ENCODE data around the gene PALD1. TPM values are rescaled to one million over a fixed set of nuclear protein-coding genes. Genes with fewer than 3 reads are reported as not detected.

Gene PALD1
- total RNA-seq, 1 experiment from 2014 or later = 0.38 TPM

- no TSS peak for BruUV-seq (replicated peaks)
- intact Hi-C loops (cut with micrococcal nuclease; ENCODE audit: unreplicated experiment) = no loop called here
- no peak overlapping the region for H3K27ac Mint-ChIP-seq (ENCODE audit: unreplicated experiment)
- peaks cover 72% of the 10 kb centered on the region for H3K27me3 Mint-ChIP-seq (ENCODE audit: unreplicated experiment)
- TF ChIP-seq CTCF (IDR thresholded peaks at IDR 0.05; ENCODE audit: unreplicated experiment) = no peak
- CTCF ChIA-PET = no interaction called here
- no peaks in the 10 kb centered on the region for H3K9me3 Mint-ChIP-seq (ENCODE audit: low read depth, unreplicated experiment)
- no peaks in the 10 kb centered on the region for H3K4me1 Mint-ChIP-seq (ENCODE audit: low read depth, unreplicated experiment)
- no peaks in the 10 kb centered on the region for H3K36me3 Mint-ChIP-seq (ENCODE audit: insufficient read depth, unreplicated experiment)
- DNase-seq = no peak
- H3K4me3 Mint-ChIP-seq (ENCODE audit: low read depth, unreplicated experiment) = no peak overlapping the region
Observed at GRCh38 chr10:70465832-70466231, 12.7 kb upstream of the PALD1 start.

GRCh38 chr10:70466951-70467350, 11.6 kb upstream of the PALD1 start:
- intact Hi-C loops (cut with micrococcal nuclease; ENCODE audit: unreplicated experiment) = no loop called here
- CTCF ChIA-PET = no interaction called here
- DNase-seq = no peak
- TF ChIP-seq CTCF (IDR thresholded peaks at IDR 0.05; ENCODE audit: unreplicated experiment) = no peak
- Mint-ChIP-seq H3K36me3 (ENCODE audit: insufficient read depth, unreplicated experiment) (no peaks in the 10 kb centered on the region), H3K27me3 (ENCODE audit: unreplicated experiment) (peaks cover 74% of the 10 kb centered on the region), H3K27ac (ENCODE audit: unreplicated experiment) (no peak overlapping the region), H3K4me1 (ENCODE audit: low read depth, unreplicated experiment) (no peaks in the 10 kb centered on the region), H3K4me3 (ENCODE audit: low read depth, unreplicated experiment) (no peak overlapping the region), H3K9me3 (ENCODE audit: low read depth, unreplicated experiment) (no peaks in the 10 kb centered on the region)
- BruUV-seq (replicated peaks) = no TSS peak

- H3K9me3 Mint-ChIP-seq (ENCODE audit: low read depth, unreplicated experiment) = no peaks in the 10 kb centered on the region
- no peak overlapping the region for H3K4me3 Mint-ChIP-seq (ENCODE audit: low read depth, unreplicated experiment)
- H3K36me3 Mint-ChIP-seq (ENCODE audit: insufficient read depth, unreplicated experiment) = peaks cover 7% of the 10 kb centered on the region
- BruUV-seq (replicated peaks) = no TSS peak
- no peak for TF ChIP-seq CTCF (IDR thresholded peaks at IDR 0.05; ENCODE audit: unreplicated experiment)
- DNase-seq = no peak
- CTCF ChIA-PET = no interaction called here
- H3K27ac Mint-ChIP-seq (ENCODE audit: unreplicated experiment) = no peak overlapping the region
- peaks cover 96% of the 10 kb centered on the region for H3K27me3 Mint-ChIP-seq (ENCODE audit: unreplicated experiment)
- H3K4me1 Mint-ChIP-seq (ENCODE audit: low read depth, unreplicated experiment) = peaks cover 20% of the 10 kb centered on the region
- intact Hi-C loops (cut with micrococcal nuclease; ENCODE audit: unreplicated experiment) = no loop called here
Observed at GRCh38 chr10:70472799-70473454, 5.6 kb upstream of the PALD1 start.

GRCh38 chr10:70474780-70475179, 3.8 kb upstream of the PALD1 start:
- intact Hi-C loops (cut with micrococcal nuclease; ENCODE audit: unreplicated experiment) = no loop called here
- DNase-seq = no peak
- H3K4me3 Mint-ChIP-seq (ENCODE audit: low read depth, unreplicated experiment) = no peak overlapping the region
- H3K27ac Mint-ChIP-seq (ENCODE audit: unreplicated experiment) = no peak overlapping the region
- peaks cover 86% of the 10 kb centered on the region for H3K27me3 Mint-ChIP-seq (ENCODE audit: unreplicated experiment)
- CTCF ChIA-PET = no interaction called here
- no peak for TF ChIP-seq CTCF (IDR thresholded peaks at IDR 0.05; ENCODE audit: unreplicated experiment)
- no TSS peak for BruUV-seq (replicated peaks)
- no peaks in the 10 kb centered on the region for H3K9me3 Mint-ChIP-seq (ENCODE audit: low read depth, unreplicated experiment)
- peaks cover 12% of the 10 kb centered on the region for H3K36me3 Mint-ChIP-seq (ENCODE audit: insufficient read depth, unreplicated experiment)
- peaks cover 23% of the 10 kb centered on the region for H3K4me1 Mint-ChIP-seq (ENCODE audit: low read depth, unreplicated experiment)
